IMR-90 (cell line): ENCODE measurements around the gene KDSR. TPM values are rescaled to one million over a fixed set of nuclear protein-coding genes. Genes with fewer than 3 reads are reported as not detected.

ENCODE experiments used
- ATAC-seq: fragments of 200-7000 bp; cut with Tn5 transposase; 2 replicates; pipeline ENCODE4 v1.9.1; 2020; ENCODE audit warnings: low read depth, mild to moderate bottlenecking, moderate library complexity
- BruUV-seq: library from RNA; stranded (reverse); fragments of 400-500 nt; replicated peaks from 2 replicates; lab custom pipeline; 2021; lab: Mats Ljungman, UMichigan
- CTCF ChIA-PET: fragments of 300-600 bp; formaldehyde crosslinking; extraction: SDS; loops from one replicate; lab custom pipeline; 2021; ENCODE audit warnings: antibody characterized with exemption; lab: Yijun Ruan, JAX
- POLR2A ChIA-PET: fragments of 300-600 bp; sonication (Branson Sonifier 250); formaldehyde crosslinking; loops from one replicate; lab custom pipeline; 2022; ENCODE audit warnings: antibody characterized with exemption; ENCODE audit not compliant: unreplicated experiment; lab: Charles Lee
- DNase-seq: peaks from one replicate; pipeline ENCODE4 v3.0.0; 2013
- H2AFZ ChIP-seq: replicated peaks from 2 replicates; pipeline ENCODE3; 2013; ENCODE audit warnings: low read length, mild to moderate bottlenecking; ENCODE audit not compliant: poor library complexity
- H2AK5ac ChIP-seq: 2 replicates; pipeline ENCODE4 v1.6.1; 2013; ENCODE audit warnings: low read depth, low read length, inconsistent platforms
- H2AK9ac ChIP-seq: replicated peaks from 2 replicates; pipeline ENCODE3; 2013; ENCODE audit warnings: mild to moderate bottlenecking, low read depth, low read length, moderate library complexity; ENCODE audit not compliant: poor library complexity
- H2BK120ac ChIP-seq: 2 replicates; pipeline ENCODE4 v1.6.1; 2013; ENCODE audit warnings: low read depth, low read length, inconsistent platforms
- H2BK15ac ChIP-seq: 3 replicates; pipeline ENCODE4 v1.6.1; 2013; ENCODE audit warnings: low read depth, low read length, inconsistent platforms
- H2BK20ac ChIP-seq: 2 replicates; pipeline ENCODE4 v1.6.1; 2013; ENCODE audit warnings: low read depth, mild to moderate bottlenecking, inconsistent platforms, low read length, moderate library complexity
- H2BK5ac ChIP-seq: 2 replicates; pipeline ENCODE4 v1.6.1; 2013; ENCODE audit warnings: mild to moderate bottlenecking, low read depth, low read length, inconsistent platforms; ENCODE audit not compliant: poor library complexity, severe bottlenecking
- H3K14ac ChIP-seq: replicated peaks from 2 replicates; pipeline ENCODE4 v1.6.1; 2013; ENCODE audit warnings: low read depth, low read length, inconsistent platforms
- H3K18ac ChIP-seq: 2 replicates; pipeline ENCODE4 v1.6.1; 2013; ENCODE audit warnings: low read depth, low read length, control low read depth
- H3K23ac ChIP-seq: 2 replicates; pipeline ENCODE4 v1.6.1; 2013; ENCODE audit warnings: low read depth, low read length, inconsistent platforms
- H3K27ac ChIP-seq: 2 replicates; pipeline ENCODE4 v1.5.1; 2013; ENCODE audit warnings: mild to moderate bottlenecking, control low read depth, low read length; ENCODE audit not compliant: insufficient read depth
- H3K27me3 ChIP-seq: 2 replicates; pipeline ENCODE4 v1.6.1; 2013; ENCODE audit warnings: low read length; ENCODE audit not compliant: control insufficient read depth, insufficient read depth
- H3K36me3 ChIP-seq: 2 replicates; pipeline ENCODE4 v1.6.1; 2013; ENCODE audit warnings: low read length, mixed read lengths; ENCODE audit not compliant: control insufficient read depth, insufficient read depth
- H3K4ac ChIP-seq: 2 replicates; pipeline ENCODE4 v1.6.1; 2013; ENCODE audit warnings: low read depth, low read length, inconsistent platforms
- H3K4me1 ChIP-seq: 2 replicates; pipeline ENCODE4 v1.6.1; 2013; ENCODE audit warnings: low read length, mixed read lengths; ENCODE audit not compliant: control insufficient read depth, insufficient read depth
- H3K4me2 ChIP-seq: 2 replicates; pipeline ENCODE4 v1.6.1; 2013; ENCODE audit warnings: low read depth, mild to moderate bottlenecking, control low read depth, low read length, moderate library complexity
- H3K4me3 ChIP-seq: 2 replicates; pipeline ENCODE4 v1.5.1; 2013; ENCODE audit warnings: low read depth, mild to moderate bottlenecking, control low read depth, low read length, moderate library complexity; ENCODE audit not compliant: insufficient read depth
- H3K56ac ChIP-seq: 2 replicates; pipeline ENCODE4 v1.6.1; 2013; ENCODE audit warnings: low read length, inconsistent platforms; ENCODE audit not compliant: insufficient read depth; ENCODE audit errors: extremely low read depth
- H3K79me1 ChIP-seq, 2 experiments: 2 replicates each; pipeline ENCODE4 v1.6.1; 2013; ENCODE audit warnings: low read length in 2 of 2, inconsistent platforms in 1 of 2, low read depth in 1 of 2
- H3K9ac ChIP-seq: 2 replicates; pipeline ENCODE4 v1.6.1; 2013; ENCODE audit warnings: low read depth, low read length, control low read depth
- H3K9me1 ChIP-seq: 2 replicates; pipeline ENCODE4 v1.6.1; 2013; ENCODE audit warnings: low read length, inconsistent platforms; ENCODE audit not compliant: insufficient read depth
- H3K9me3 ChIP-seq: 2 replicates; pipeline ENCODE4 v1.6.1; 2013; ENCODE audit warnings: low read length; ENCODE audit not compliant: control insufficient read depth, insufficient read depth
- H4K20me1 ChIP-seq: 2 replicates; pipeline ENCODE4 v1.6.1; 2013; ENCODE audit warnings: low read length, inconsistent platforms; ENCODE audit not compliant: insufficient read depth
- H4K5ac ChIP-seq: 2 replicates; pipeline ENCODE4 v1.6.1; 2013; ENCODE audit warnings: mild to moderate bottlenecking, low read depth, low read length, control low read depth
- H4K8ac ChIP-seq, 2 experiments: 2 replicates each; pipeline ENCODE4 v1.6.1; 2013; ENCODE audit warnings: low read depth in 2 of 2, low read length in 2 of 2, control low read depth in 1 of 2, inconsistent platforms in 1 of 2
- H4K91ac ChIP-seq: 2 replicates; pipeline ENCODE4 v1.6.1; 2013; ENCODE audit warnings: low read depth, low read length, inconsistent platforms; ENCODE audit not compliant: insufficient read depth
- BHLHE40 ChIP-seq: fragments of 150-350 bp; IDR thresholded peaks from 2 replicates; pipeline ENCODE4 v1.6.1; 2016; ENCODE audit warnings: mild to moderate bottlenecking, low read depth, low read length
- CHD1 ChIP-seq: IDR thresholded peaks from 2 replicates; pipeline ENCODE4 v1.6.1; 2012; ENCODE audit warnings: low read depth, low read length, improper control_type of control experiment
- FOS ChIP-seq: fragments of 150-350 bp; IDR thresholded peaks from 2 replicates; pipeline ENCODE4 v1.6.1; 2016; ENCODE audit warnings: low read depth, low read length
- MAFK ChIP-seq: IDR thresholded peaks from 2 replicates; pipeline ENCODE4 v1.6.1; 2012; ENCODE audit warnings: low read depth, low read length, improper control_type of control experiment
- MAZ ChIP-seq: IDR thresholded peaks from 2 replicates; pipeline ENCODE4 v1.6.1; 2012; ENCODE audit warnings: low read depth, mild to moderate bottlenecking, low read length, improper control_type of control experiment, moderate library complexity, borderline replicate concordance
- MXI1 ChIP-seq: IDR thresholded peaks from 2 replicates; pipeline ENCODE4 v1.6.1; 2012; ENCODE audit warnings: low read depth, mild to moderate bottlenecking, low read length, moderate library complexity, borderline replicate concordance
- NFE2L2 ChIP-seq: fragments of 150-350 bp; IDR thresholded peaks from 2 replicates; pipeline ENCODE4 v1.6.1; 2016; ENCODE audit warnings: low read depth, mild to moderate bottlenecking, low read length
- POLR2A ChIP-seq: IDR thresholded peaks from 2 replicates; pipeline ENCODE4 v1.6.1; 2012; ENCODE audit warnings: mild to moderate bottlenecking, low read depth, low read length
- RFX5 ChIP-seq: IDR thresholded peaks from 2 replicates; pipeline ENCODE4 v1.8.0; 2012; ENCODE audit warnings: low read depth, mild to moderate bottlenecking, low read length, moderate library complexity
- SMC3 ChIP-seq: fragments of 150-350 bp; IDR thresholded peaks from 2 replicates; pipeline ENCODE4 v1.6.1; 2016; ENCODE audit warnings: low read depth, mild to moderate bottlenecking, antibody characterized with exemption, low read length, moderate library complexity
- WGBS, 2 experiments: methylation state at CpG; one replicate each; pipeline versions ENCODE4 v1.1.5 to v1.1.7; 2013; ENCODE audit warnings: missing lambda C conversion rate in 2 of 2; ENCODE audit not compliant: insufficient read length in 1 of 2; ENCODE audit errors: extremely low coverage in 2 of 2; 5-methylcytosine and 5-hydroxymethylcytosine counted together
- dilution Hi-C: fragments of 300-500 bp; cut with HindIII; formaldehyde crosslinking; loops from one replicate; pipeline ENCODE4 v1.14.3; 2018; ENCODE audit warnings: low sequenced_read_pairs; ENCODE audit not compliant: unreplicated experiment
- in situ Hi-C: fragments of 300-500 bp; cut with MboI; formaldehyde crosslinking; loops from 3 replicates; pipeline ENCODE4 v1.14.3; 2019; ENCODE audit warnings: low sequenced_read_pairs, inconsistent platforms, mixed read lengths
- intact Hi-C: fragments of 100-400 bp; cut with micrococcal nuclease; formaldehyde crosslinking; loops from 2 replicates; pipeline ENCODE4 v1.10.0; 2022
- polyA plus RNA-seq, 3 experiments: library from polyadenylated mRNA; depleted of rRNA; stranded (reverse); fragments of >200 nt; gene quantifications; 2 replicates each; pipeline ENCODE4 v1.2.3, GENCODE V29; 2012; ENCODE audit warnings: low replicate concordance in 1 of 3
- total RNA-seq: library from RNA; depleted of rRNA; stranded (reverse); fragments of >200 nt; gene quantifications from 2 replicates; pipeline ENCODE4 v1.2.3, GENCODE V29; 2012
- TF ChIP-seq, protein P1 (sequence below): fragments of 150-350 bp; IDR thresholded peaks from 2 replicates; pipeline ENCODE4 v1.6.1; 2016; ENCODE audit warnings: low read depth, mild to moderate bottlenecking, low read length, moderate library complexity, borderline replicate concordance
- TF ChIP-seq, protein P2 (sequence below): conservative IDR thresholded peaks from 2 replicates; pipeline ENCODE4 v1.5.1; 2012; ENCODE audit warnings: mild to moderate bottlenecking, low read depth, low read length, improper control_type of control experiment

The KDSR gene
- total and polyA plus RNA-seq, 2 of the 4 experiments (the other 2 are of a cell fraction), result 21.5 to 21.9 TPM

- DNase-seq (no peak), ATAC-seq (no peak)
- Histone ChIP-seq H3K4me3 (no peak overlapping the region), H2AK9ac (no peak overlapping the region), H4K20me1 (no peaks in the 10 kb centered on the region; the same call in 1 of the 2 replicates), H3K4me2 (no peak overlapping the region), H4K8ac (no peak overlapping the region), H3K56ac (no peak overlapping the region), H2BK120ac (no peak overlapping the region), H3K9me3 (no peaks in the 10 kb centered on the region), H4K91ac (no peak overlapping the region), H3K14ac (no peak overlapping the region), H2BK20ac (no peak overlapping the region), H3K23ac (no peak overlapping the region; the same call in 1 of the 2 replicates), H3K4me1 (no peaks in the 10 kb centered on the region), H3K9me1 (no peaks in the 10 kb centered on the region), H3K18ac (no peak overlapping the region), H2AFZ (no peak overlapping the region), H3K27me3 (no peaks in the 10 kb centered on the region), H4K5ac (no peak overlapping the region), H3K27ac (no peak overlapping the region), H3K79me1 (peaks cover 11 to 29% of the 10 kb centered on the region in 2 experiments; a peak in 3 of 4 replicates), H2BK15ac (no peak overlapping the region), H3K36me3 (peaks cover 51% of the 10 kb centered on the region), H3K4ac (no peak overlapping the region), H2AK5ac (no peak overlapping the region), H3K9ac (no peak overlapping the region), H2BK5ac (no peak overlapping the region)
- intact Hi-C loops (no loop called here), dilution Hi-C loops (no loop called here), in situ Hi-C loops (no loop called here)
- TF ChIP-seq NFE2L2 (no peak), POLR2A (no peak), BHLHE40 (no peak), SMC3 (no peak), FOS (no peak), MAZ (no peak), MXI1 (no peak), RFX5 (no peak), CHD1 (no peak), MAFK (no peak)
- TF ChIP-seq, protein P1, sequence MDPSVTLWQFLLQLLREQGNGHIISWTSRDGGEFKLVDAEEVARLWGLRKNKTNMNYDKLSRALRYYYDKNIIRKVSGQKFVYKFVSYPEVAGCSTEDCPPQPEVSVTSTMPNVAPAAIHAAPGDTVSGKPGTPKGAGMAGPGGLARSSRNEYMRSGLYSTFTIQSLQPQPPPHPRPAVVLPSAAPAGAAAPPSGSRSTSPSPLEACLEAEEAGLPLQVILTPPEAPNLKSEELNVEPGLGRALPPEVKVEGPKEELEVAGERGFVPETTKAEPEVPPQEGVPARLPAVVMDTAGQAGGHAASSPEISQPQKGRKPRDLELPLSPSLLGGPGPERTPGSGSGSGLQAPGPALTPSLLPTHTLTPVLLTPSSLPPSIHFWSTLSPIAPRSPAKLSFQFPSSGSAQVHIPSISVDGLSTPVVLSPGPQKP, result no peak
- TF ChIP-seq, protein P2, sequence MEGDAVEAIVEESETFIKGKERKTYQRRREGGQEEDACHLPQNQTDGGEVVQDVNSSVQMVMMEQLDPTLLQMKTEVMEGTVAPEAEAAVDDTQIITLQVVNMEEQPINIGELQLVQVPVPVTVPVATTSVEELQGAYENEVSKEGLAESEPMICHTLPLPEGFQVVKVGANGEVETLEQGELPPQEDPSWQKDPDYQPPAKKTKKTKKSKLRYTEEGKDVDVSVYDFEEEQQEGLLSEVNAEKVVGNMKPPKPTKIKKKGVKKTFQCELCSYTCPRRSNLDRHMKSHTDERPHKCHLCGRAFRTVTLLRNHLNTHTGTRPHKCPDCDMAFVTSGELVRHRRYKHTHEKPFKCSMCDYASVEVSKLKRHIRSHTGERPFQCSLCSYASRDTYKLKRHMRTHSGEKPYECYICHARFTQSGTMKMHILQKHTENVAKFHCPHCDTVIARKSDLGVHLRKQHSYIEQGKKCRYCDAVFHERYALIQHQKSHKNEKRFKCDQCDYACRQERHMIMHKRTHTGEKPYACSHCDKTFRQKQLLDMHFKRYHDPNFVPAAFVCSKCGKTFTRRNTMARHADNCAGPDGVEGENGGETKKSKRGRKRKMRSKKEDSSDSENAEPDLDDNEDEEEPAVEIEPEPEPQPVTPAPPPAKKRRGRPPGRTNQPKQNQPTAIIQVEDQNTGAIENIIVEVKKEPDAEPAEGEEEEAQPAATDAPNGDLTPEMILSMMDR, result no peak
- no TSS peak for BruUV-seq
- 63% methylated on average over 2 of the region's 7 CpGs; no CpG with 5 or more reads in 1 of the 2 experiments for WGBS, 2 experiments
- ChIA-PET POLR2A (no interaction called here), CTCF (no interaction called here)
These were observed 21.0 kb downstream of the KDSR start for GRCh38 chr18:63346031-63346430.
